ENCODE results near the gene PNKD.

The PNKD gene

GRCh38 chr2:218392459-218392858, 122.1 kb downstream of the PNKD start:
- Mint-ChIP-seq H3K27me3 (no peaks in the 10 kb centered on the region), H3K36me3 (ENCODE audit: low read depth) (peaks cover 18% of the 10 kb centered on the region), H3K27ac (peak overlapping the region; percentile 96), H3K4me3 (no peak overlapping the region), H3K4me1 (ENCODE audit: low read depth) (peaks cover 85% of the 10 kb centered on the region), H3K9me3 (no peaks in the 10 kb centered on the region)
- intact Hi-C loops (cut with micrococcal nuclease), result no loop called here

- H3K36me3 Mint-ChIP-seq (ENCODE audit: low read depth), result peaks cover 23% of the 10 kb centered on the region
- intact Hi-C loops (cut with micrococcal nuclease), result no loop called here
- peak overlapping the region; percentile 96 for H3K27ac Mint-ChIP-seq
- no peak overlapping the region for H3K4me3 Mint-ChIP-seq
- H3K9me3 Mint-ChIP-seq, result no peaks in the 10 kb centered on the region
- H3K4me1 Mint-ChIP-seq (ENCODE audit: low read depth), result peaks cover 85% of the 10 kb centered on the region
- H3K27me3 Mint-ChIP-seq, result no peaks in the 10 kb centered on the region
Measured at GRCh38 chr2:218392891-218393462, 122.7 kb downstream of the PNKD start.

- no peaks in the 10 kb centered on the region for H3K9me3 Mint-ChIP-seq
- H3K4me1 Mint-ChIP-seq (ENCODE audit: low read depth), result peaks cover 80% of the 10 kb centered on the region
- H3K36me3 Mint-ChIP-seq (ENCODE audit: low read depth), result peaks cover 26% of the 10 kb centered on the region
- intact Hi-C loops (cut with micrococcal nuclease), result loop anchor here (2.0 kb wide), 2 partner anchors 33 to 101 kb away; partner anchors contain the start of gene TMBIM1
- H3K27me3 Mint-ChIP-seq, result no peaks in the 10 kb centered on the region
- H3K4me3 Mint-ChIP-seq, result peak overlapping the region; percentile 72
- peak overlapping the region; percentile 96 for H3K27ac Mint-ChIP-seq
Measured at GRCh38 chr2:218393750-218394290, 123.5 kb downstream of the PNKD start.

- peak overlapping the region; percentile 96 for H3K27ac Mint-ChIP-seq
- H3K4me1 Mint-ChIP-seq (ENCODE audit: low read depth), result peaks cover 75% of the 10 kb centered on the region
- peaks cover 30% of the 10 kb centered on the region for H3K36me3 Mint-ChIP-seq (ENCODE audit: low read depth)
- intact Hi-C loops (cut with micrococcal nuclease), result loop anchor here (2.0 kb wide), 2 partner anchors 34 to 102 kb away; partner anchors contain the start of gene TMBIM1
- peak overlapping the region; percentile 72 for H3K4me3 Mint-ChIP-seq
- no peaks in the 10 kb centered on the region for H3K9me3 Mint-ChIP-seq
- no peaks in the 10 kb centered on the region for H3K27me3 Mint-ChIP-seq
Measured at GRCh38 chr2:218394298-218395089, 124.2 kb downstream of the PNKD start.

DNA sequence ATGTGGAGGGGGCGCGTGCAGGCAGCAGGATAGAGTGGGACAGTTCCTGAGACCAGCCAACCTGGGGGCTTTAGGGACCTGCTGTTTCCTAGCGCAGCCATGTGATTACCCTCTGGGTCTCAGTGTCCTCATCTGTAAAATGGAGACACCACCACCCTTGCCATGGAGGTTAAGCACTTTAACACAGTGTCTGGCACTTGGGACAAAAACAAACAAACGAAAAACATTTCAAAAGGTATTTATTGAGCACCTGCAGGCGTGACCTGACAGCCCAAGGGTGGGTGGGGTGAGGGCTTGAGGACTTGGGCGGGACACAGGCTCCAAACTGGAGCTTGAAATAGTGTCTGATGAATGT, 124.7 kb downstream of the PNKD start:
- Mint-ChIP-seq H3K4me1 (ENCODE audit: low read depth) (peaks cover 69% of the 10 kb centered on the region), H3K4me3 (peak overlapping the region; percentile 72)

DNA sequence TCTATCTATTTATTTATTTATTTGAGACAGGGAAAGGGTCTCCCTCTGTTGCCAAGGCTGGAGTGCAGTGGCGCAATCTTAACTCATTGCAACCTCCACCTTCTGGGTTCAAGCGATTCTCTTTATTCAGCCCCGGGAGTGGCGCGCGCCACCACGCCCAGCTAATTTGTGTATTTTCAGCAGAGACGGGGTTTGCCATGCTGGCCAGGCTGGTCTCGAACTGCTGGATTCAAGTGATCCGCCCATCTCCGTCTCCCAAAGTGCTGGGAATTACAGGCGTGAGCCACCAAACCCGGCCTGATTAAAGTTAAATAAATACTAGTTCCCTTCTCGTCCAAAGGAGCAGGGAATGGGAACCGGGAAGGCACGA, 125.1 kb downstream of the PNKD start:
- Mint-ChIP-seq H3K36me3 (ENCODE audit: low read depth) (peaks cover 36% of the 10 kb centered on the region), H3K27me3 (no peaks in the 10 kb centered on the region), H3K4me1 (ENCODE audit: low read depth) (peaks cover 65% of the 10 kb centered on the region), H3K27ac (peak overlapping the region; percentile 96), H3K4me3 (peak overlapping the region; percentile 58), H3K9me3 (no peaks in the 10 kb centered on the region)
- intact Hi-C loops (cut with micrococcal nuclease), result loop anchor here (2.0 kb wide), 2 partner anchors 35 to 103 kb away; partner anchors contain the start of gene TMBIM1

More for the DNA sequence above, 124.7 kb downstream of the PNKD start:
- H3K36me3 Mint-ChIP-seq (ENCODE audit: low read depth), result peaks cover 33% of the 10 kb centered on the region
- no peaks in the 10 kb centered on the region for H3K9me3 Mint-ChIP-seq
- H3K27ac Mint-ChIP-seq, result peak overlapping the region; percentile 96
- no peaks in the 10 kb centered on the region for H3K27me3 Mint-ChIP-seq
- intact Hi-C loops (cut with micrococcal nuclease), result loop anchor here (2.0 kb wide), 2 partner anchors 34 to 102 kb away; partner anchors contain the start of gene TMBIM1

DNA sequence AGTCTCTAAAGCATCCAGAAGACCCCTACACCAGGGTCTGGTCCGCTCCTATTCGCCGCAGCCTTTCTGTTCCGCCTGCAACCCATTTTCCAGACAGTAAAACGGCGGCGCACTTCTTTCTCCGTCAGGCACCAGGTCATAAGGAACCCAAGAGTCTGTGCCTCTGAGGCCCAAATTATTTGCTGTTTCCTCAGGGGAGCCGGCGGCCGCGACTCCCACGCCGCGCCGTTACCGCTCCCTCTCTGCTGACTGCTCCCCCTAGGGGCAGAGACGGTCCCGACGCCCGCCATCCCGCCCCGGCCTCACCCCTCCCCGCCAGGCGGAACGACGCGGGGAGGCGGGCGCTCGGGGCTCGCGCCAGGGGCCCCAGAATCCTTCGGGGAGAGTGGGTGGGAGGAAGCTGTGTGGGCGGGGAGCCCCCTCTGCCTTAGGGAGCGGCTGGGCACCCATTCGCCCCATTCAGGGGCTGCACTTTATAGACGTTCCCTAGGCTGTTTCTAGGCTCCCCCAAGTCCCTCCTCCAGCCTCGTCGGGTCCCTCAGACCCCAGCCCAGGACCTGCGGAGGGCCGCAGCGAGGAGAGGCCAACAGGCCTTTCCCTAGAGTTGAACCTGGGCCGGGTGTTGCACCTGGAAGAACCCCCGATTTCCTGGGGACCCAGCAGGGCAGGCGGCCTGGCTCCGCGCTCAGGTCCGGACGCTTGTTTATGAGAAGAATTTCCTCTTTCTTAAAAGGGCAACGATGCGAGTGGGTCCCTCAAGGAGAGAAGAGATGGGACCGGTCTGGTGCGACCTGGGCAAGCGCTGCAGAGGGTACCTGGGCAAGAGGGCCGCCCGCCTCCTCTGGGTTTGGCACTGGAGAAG, 125.7 kb downstream of the PNKD start:
- H3K9me3 Mint-ChIP-seq, result no peaks in the 10 kb centered on the region
- H3K27me3 Mint-ChIP-seq, result no peaks in the 10 kb centered on the region

More for the DNA sequence above, 125.7 kb downstream of the PNKD start:
- Mint-ChIP-seq H3K27ac (peak overlapping the region; percentile 96), H3K36me3 (ENCODE audit: low read depth) (peaks cover 42% of the 10 kb centered on the region), H3K4me3 (peak overlapping the region; percentile 86), H3K4me1 (ENCODE audit: low read depth) (peaks cover 66% of the 10 kb centered on the region)
- intact Hi-C loops (cut with micrococcal nuclease), result loop anchor here (1.0 to 2.0 kb wide), 3 partner anchors 10 to 103 kb away; partner anchors contain the start of gene TMBIM1
